IPS-NIHi7 (cell line): ENCODE results near the gene MAMSTR.

ENCODE experiments used
- DNase-seq: peaks from one replicate; pipeline ENCODE4 v3.0.0; 2012; ENCODE audit warnings: mixed read lengths; ENCODE audit errors: extremely low spot score

The MAMSTR gene

DNA sequence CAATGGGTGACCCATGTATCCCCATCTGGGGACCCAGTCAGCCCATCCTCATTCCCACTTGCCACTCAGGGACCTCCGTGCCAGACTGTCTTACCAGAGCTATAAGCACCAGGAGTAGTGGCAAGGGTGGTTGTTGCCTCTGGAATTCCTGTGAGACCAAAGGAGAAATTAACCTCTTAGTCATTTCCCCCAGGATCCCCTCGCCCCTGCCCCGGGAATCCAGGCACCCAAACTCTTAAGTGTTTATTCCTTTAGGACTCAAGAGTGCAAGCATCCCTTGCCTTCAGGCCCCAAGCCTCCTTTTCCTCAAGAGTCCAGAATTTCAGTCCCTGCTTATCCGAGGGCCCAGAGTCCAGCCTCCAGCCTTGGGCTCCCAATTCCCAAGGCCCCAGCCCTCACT lies 55.9 kb downstream of the MAMSTR start:
- DNase-seq, result no peak
